ENCODE results near the gene GGCX. TPM values are rescaled to one million over a fixed set of nuclear protein-coding genes. Genes with fewer than 3 reads are reported as not detected.
A peak's percentile ranks its signal among the peaks of the same experiment; 100 is the strongest.

The GGCX gene
- total RNA-seq, 2 donors from 2014 or later, result 25.7 to 49.9 TPM

DNA sequence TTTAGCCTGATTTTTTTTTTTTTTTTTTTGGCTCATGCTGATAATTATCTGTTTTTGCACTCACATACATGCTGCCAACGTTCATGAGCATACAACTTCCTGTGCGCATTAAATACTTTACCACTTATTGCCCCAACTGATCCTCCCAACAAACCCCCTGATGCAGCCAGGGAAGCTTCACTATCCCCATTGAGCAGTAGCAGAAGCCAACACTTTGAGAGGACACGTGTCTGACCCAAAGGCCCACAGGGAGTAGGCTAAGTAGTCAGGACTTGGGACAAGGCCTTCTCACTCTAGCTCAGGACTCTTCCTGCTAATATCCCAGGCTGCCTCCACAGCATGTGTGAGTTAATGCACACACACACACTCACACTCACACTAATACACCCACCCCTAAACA, 58.6 kb downstream of the GGCX start:
- Histone ChIP-seq H3K9me3 (no peaks in the 10 kb centered on the region), H3K4me3 (no peak overlapping the region), H3K4me1 (peaks cover 12% of the 10 kb centered on the region), H3K9ac (ENCODE audit: low read depth in 2 of 2, low read length in 2 of 2) (peak overlapping the region in 1 of 2 donors; percentile 60), H3K27ac (peak overlapping the region; percentile 18), H3K27me3 (no peaks in the 10 kb centered on the region), H3K36me3 (no peaks in the 10 kb centered on the region)
- DNase-seq, result no peak
- TF ChIP-seq, protein P1, sequence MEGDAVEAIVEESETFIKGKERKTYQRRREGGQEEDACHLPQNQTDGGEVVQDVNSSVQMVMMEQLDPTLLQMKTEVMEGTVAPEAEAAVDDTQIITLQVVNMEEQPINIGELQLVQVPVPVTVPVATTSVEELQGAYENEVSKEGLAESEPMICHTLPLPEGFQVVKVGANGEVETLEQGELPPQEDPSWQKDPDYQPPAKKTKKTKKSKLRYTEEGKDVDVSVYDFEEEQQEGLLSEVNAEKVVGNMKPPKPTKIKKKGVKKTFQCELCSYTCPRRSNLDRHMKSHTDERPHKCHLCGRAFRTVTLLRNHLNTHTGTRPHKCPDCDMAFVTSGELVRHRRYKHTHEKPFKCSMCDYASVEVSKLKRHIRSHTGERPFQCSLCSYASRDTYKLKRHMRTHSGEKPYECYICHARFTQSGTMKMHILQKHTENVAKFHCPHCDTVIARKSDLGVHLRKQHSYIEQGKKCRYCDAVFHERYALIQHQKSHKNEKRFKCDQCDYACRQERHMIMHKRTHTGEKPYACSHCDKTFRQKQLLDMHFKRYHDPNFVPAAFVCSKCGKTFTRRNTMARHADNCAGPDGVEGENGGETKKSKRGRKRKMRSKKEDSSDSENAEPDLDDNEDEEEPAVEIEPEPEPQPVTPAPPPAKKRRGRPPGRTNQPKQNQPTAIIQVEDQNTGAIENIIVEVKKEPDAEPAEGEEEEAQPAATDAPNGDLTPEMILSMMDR (IDR thresholded peaks at IDR 0.05), result no peak
- intact Hi-C loops (cut with DNase I), result no loop called here

DNA sequence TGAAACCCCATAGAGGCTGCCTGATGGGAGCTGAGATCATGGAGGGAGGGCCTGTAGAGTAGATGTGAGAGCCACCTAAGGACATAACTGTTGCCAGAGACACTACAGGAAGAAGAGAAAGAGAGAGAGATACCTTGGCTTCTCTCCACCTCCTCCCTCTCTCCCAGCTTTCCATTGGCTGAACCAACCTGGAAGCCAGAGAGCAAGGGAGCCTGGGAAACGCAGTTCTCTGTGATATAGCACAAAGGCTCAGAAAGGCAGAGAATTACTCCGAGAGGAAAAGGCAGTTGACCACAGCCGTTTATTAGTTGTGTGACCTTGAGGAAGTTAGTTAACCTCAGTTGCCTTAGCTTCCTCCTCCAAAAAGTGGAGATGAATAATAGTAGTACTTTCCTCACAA, 60.0 kb downstream of the GGCX start:
- no peak for DNase-seq
- TF ChIP-seq, protein P1 (IDR thresholded peaks at IDR 0.05), result no peak
- Histone ChIP-seq H3K4me3 (no peak overlapping the region), H3K9me3 (no peaks in the 10 kb centered on the region), H3K27ac (no peak overlapping the region), H3K27me3 (no peaks in the 10 kb centered on the region), H3K36me3 (no peaks in the 10 kb centered on the region), H3K4me1 (peaks cover 12% of the 10 kb centered on the region), H3K9ac (ENCODE audit: low read depth in 2 of 2, low read length in 2 of 2) (no peak overlapping the region)
- intact Hi-C loops (cut with DNase I), result no loop called here

DNA sequence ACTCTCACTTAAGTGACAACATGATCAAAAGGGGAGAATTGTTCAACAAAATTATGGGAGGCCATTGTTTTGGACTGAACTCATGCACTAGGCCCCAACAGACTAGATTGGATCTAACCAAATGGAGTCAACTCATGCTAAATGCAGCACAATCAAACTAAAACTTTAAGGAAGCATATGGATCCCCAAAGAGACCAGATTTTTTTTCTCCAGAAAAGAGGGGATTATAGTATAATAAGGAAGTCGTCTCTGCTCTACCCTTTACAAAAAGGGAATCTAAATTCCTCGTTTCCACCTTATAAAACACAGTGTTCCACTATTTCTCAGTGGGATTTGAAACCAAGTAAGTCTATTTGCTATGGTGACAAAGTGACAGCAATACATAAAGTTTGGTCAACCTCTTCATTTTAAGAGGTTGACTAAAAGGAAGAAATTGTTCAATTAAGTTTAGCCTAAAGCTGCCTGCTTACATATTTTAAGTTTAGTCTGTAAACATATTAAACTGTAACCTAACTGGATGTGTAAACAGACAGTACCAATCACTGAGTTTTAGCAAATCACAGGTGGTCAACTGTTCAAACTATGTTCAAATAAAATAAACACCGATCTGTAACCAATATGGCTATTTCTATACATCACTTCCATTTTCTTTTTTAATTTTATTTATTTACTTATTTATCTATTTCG, 63.2 kb downstream of the GGCX start:
- TF ChIP-seq, protein P1 (IDR thresholded peaks at IDR 0.05), result no peak
- intact Hi-C loops (cut with DNase I), result no loop called here
- DNase-seq, result no peak
- Histone ChIP-seq H3K9me3 (no peaks in the 10 kb centered on the region), H3K4me1 (peaks cover 11% of the 10 kb centered on the region), H3K27me3 (no peaks in the 10 kb centered on the region), H3K9ac (ENCODE audit: low read depth in 2 of 2, low read length in 2 of 2) (no peak overlapping the region), H3K27ac (no peak overlapping the region), H3K4me3 (no peak overlapping the region), H3K36me3 (no peaks in the 10 kb centered on the region)

DNA sequence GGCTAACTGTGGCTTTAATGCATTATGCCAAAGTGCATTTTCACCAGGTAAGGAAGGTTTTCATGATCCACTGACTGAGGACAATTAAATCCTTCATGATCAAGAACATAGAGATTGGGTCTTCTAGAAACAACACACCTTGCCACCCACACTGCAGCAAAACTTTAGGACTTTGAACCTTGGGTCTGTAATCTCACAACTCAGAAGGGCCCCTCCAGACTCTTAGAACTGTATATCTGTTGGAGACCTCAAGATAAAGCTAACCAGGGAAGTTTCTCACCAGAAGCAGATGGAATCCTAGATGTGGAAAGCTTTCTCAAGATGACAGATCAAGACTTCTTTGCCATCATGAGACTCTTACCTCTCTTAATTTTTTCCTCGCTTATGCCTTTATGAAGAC, 64.9 kb downstream of the GGCX start:
- intact Hi-C loops (cut with DNase I), result no loop called here
- Histone ChIP-seq H3K27me3 (no peaks in the 10 kb centered on the region), H3K27ac (no peak overlapping the region), H3K9ac (ENCODE audit: low read depth in 2 of 2, low read length in 2 of 2) (no peak overlapping the region), H3K36me3 (no peaks in the 10 kb centered on the region), H3K9me3 (no peaks in the 10 kb centered on the region), H3K4me3 (no peak overlapping the region), H3K4me1 (peaks cover 5% of the 10 kb centered on the region)
- DNase-seq, result no peak
- TF ChIP-seq, protein P1 (IDR thresholded peaks at IDR 0.05), result no peak

Other genes with a start within 250 kb of the GGCX start
- gene TGOLN2, start 233.5 kb downstream of the GGCX start, total RNA-seq, result 100 to 1,000 TPM; 140 to 162 TPM
- gene RETSAT, start 207.0 kb downstream of the GGCX start, total RNA-seq, result 100 to 1,000 TPM; 145 to 190 TPM
- 10 to 100 TPM; 13.4 to 19.4 TPM for gene ELMOD3, start 206.7 kb downstream of the GGCX start, total RNA-seq
- gene CAPG, start 151.1 kb downstream of the GGCX start, total RNA-seq, result 100 to 1,000 TPM; 102 to 105 TPM
- gene SH2D6, start 142.8 kb downstream of the GGCX start, total RNA-seq, result 1 to 10 TPM; 1.6 to 9.2 TPM
- gene MAT2A, start 22.3 kb downstream of the GGCX start, total RNA-seq, result 100 to 1,000 TPM; 105 to 156 TPM
- gene VAMP8, start 16.1 kb upstream of the GGCX start, total RNA-seq, result 100 to 1,000 TPM; 185 to 222 TPM
- 10 to 100 TPM; 14.0 to 16.9 TPM for gene VAMP5, start 22.9 kb upstream of the GGCX start, total RNA-seq
- gene RNF181, start 34.3 kb upstream of the GGCX start, total RNA-seq, result 100 to 1,000 TPM in 1 of 2 donors, 10 to 100 TPM in 1; 86.0 to 106 TPM
- gene TMEM150A, start 41.2 kb upstream of the GGCX start, total RNA-seq, result 1 to 10 TPM; 5.2 to 7.2 TPM
- 10 to 100 TPM; 36.8 to 40.5 TPM for gene C2orf68, start 50.6 kb upstream of the GGCX start, total RNA-seq
- gene USP39, start 54.7 kb upstream of the GGCX start, total RNA-seq, result 10 to 100 TPM; 39.1 to 50.5 TPM
- 10 to 100 TPM in 1 of 2 donors, under 1 TPM in 1; 0.29 to 17.3 TPM for gene SFTPB, start 106.7 kb upstream of the GGCX start, total RNA-seq
- gene GNLY, start 132.9 kb upstream of the GGCX start, total RNA-seq, result 1 to 10 TPM in 1 of 2 donors, under 1 TPM in 1; 0.32 to 4.7 TPM
- 1 to 10 TPM; 2.5 TPM for gene ATOH8, start 192.5 kb upstream of the GGCX start, total RNA-seq

Measured in colonic mucosa (tissue), 4 donors.